ENCODE data around the gene SIM1. TPM values are rescaled to one million over a fixed set of nuclear protein-coding genes. Genes with fewer than 3 reads are reported as not detected.

SIM1 gene
- total and polyA plus RNA-seq, 4 donors: under 0.01 TPM; not detected in 3

DNA sequence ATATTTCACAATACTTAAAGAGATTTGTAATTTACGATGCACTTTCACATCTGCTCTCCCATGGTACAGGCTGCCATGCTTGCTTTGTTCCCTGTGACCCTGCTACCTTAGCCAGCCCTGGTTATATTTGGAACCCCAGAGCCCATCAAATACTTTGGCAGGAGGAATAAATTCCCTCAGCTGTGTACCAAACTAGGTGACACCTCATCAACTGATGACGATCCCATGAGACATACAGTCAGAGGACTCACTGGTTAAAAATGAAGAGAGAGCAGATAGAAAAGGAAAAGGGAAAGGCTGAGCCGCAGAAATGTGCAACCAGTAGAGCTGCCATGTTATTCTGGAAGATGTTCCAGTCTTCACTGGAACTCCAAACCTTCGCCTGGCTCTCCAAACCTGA is 120.0 kb downstream of the SIM1 start:
- no peak overlapping the region for H3K27ac ChIP-seq (ENCODE audit: low read depth in 1 of 2, low read length in 2 of 2)
- H3K4me3 ChIP-seq (ENCODE audit: low read depth in 1 of 3, low read length in 3 of 3): no peak overlapping the region
- H3K9ac ChIP-seq (ENCODE audit: low read depth in 1 of 2, low read length in 2 of 2): no peak overlapping the region
- H3K4me1 ChIP-seq (ENCODE audit: control insufficient read depth in 4 of 4, insufficient read depth in 4 of 4, low read length in 3 of 4): no peaks in the 10 kb centered on the region
- TF ChIP-seq NR2F2 (IDR thresholded peaks at IDR 0.05) (no peak), GABPA (IDR thresholded peaks at IDR 0.05 in 1 of 2, conservative IDR thresholded peaks at IDR 0.05 in 1 of 2) (no peak), JUND (IDR thresholded peaks at IDR 0.05) (no peak), HNF4A (conservative IDR thresholded peaks at IDR 0.05) (no peak), SP1 (IDR thresholded peaks at IDR 0.05) (no peak), EGR1 (IDR thresholded peaks at IDR 0.05; ENCODE audit: low read depth in 2 of 2) (no peak), FOXA1 (IDR thresholded peaks at IDR 0.05) (no peak), RXRA (IDR thresholded peaks at IDR 0.05) (no peak), HNF4G (IDR thresholded peaks at IDR 0.05) (no peak), TAF1 (conservative IDR thresholded peaks at IDR 0.05) (no peak), RAD21 (IDR thresholded peaks at IDR 0.05) (no peak), YY1 (IDR thresholded peaks at IDR 0.05) (no peak), FOXA2 (IDR thresholded peaks at IDR 0.05) (no peak)
- TF ChIP-seq, protein P1, sequence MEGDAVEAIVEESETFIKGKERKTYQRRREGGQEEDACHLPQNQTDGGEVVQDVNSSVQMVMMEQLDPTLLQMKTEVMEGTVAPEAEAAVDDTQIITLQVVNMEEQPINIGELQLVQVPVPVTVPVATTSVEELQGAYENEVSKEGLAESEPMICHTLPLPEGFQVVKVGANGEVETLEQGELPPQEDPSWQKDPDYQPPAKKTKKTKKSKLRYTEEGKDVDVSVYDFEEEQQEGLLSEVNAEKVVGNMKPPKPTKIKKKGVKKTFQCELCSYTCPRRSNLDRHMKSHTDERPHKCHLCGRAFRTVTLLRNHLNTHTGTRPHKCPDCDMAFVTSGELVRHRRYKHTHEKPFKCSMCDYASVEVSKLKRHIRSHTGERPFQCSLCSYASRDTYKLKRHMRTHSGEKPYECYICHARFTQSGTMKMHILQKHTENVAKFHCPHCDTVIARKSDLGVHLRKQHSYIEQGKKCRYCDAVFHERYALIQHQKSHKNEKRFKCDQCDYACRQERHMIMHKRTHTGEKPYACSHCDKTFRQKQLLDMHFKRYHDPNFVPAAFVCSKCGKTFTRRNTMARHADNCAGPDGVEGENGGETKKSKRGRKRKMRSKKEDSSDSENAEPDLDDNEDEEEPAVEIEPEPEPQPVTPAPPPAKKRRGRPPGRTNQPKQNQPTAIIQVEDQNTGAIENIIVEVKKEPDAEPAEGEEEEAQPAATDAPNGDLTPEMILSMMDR (IDR thresholded peaks at IDR 0.05; ENCODE audit: low read depth, low read length, missing input control): no peak
- TF ChIP-seq, protein P2, sequence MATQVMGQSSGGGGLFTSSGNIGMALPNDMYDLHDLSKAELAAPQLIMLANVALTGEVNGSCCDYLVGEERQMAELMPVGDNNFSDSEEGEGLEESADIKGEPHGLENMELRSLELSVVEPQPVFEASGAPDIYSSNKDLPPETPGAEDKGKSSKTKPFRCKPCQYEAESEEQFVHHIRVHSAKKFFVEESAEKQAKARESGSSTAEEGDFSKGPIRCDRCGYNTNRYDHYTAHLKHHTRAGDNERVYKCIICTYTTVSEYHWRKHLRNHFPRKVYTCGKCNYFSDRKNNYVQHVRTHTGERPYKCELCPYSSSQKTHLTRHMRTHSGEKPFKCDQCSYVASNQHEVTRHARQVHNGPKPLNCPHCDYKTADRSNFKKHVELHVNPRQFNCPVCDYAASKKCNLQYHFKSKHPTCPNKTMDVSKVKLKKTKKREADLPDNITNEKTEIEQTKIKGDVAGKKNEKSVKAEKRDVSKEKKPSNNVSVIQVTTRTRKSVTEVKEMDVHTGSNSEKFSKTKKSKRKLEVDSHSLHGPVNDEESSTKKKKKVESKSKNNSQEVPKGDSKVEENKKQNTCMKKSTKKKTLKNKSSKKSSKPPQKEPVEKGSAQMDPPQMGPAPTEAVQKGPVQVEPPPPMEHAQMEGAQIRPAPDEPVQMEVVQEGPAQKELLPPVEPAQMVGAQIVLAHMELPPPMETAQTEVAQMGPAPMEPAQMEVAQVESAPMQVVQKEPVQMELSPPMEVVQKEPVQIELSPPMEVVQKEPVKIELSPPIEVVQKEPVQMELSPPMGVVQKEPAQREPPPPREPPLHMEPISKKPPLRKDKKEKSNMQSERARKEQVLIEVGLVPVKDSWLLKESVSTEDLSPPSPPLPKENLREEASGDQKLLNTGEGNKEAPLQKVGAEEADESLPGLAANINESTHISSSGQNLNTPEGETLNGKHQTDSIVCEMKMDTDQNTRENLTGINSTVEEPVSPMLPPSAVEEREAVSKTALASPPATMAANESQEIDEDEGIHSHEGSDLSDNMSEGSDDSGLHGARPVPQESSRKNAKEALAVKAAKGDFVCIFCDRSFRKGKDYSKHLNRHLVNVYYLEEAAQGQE (IDR thresholded peaks at IDR 0.05): no peak
- TF ChIP-seq, protein P3, sequence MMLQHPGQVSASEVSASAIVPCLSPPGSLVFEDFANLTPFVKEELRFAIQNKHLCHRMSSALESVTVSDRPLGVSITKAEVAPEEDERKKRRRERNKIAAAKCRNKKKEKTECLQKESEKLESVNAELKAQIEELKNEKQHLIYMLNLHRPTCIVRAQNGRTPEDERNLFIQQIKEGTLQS (IDR thresholded peaks at IDR 0.05): no peak
- TF ChIP-seq, protein P4, sequence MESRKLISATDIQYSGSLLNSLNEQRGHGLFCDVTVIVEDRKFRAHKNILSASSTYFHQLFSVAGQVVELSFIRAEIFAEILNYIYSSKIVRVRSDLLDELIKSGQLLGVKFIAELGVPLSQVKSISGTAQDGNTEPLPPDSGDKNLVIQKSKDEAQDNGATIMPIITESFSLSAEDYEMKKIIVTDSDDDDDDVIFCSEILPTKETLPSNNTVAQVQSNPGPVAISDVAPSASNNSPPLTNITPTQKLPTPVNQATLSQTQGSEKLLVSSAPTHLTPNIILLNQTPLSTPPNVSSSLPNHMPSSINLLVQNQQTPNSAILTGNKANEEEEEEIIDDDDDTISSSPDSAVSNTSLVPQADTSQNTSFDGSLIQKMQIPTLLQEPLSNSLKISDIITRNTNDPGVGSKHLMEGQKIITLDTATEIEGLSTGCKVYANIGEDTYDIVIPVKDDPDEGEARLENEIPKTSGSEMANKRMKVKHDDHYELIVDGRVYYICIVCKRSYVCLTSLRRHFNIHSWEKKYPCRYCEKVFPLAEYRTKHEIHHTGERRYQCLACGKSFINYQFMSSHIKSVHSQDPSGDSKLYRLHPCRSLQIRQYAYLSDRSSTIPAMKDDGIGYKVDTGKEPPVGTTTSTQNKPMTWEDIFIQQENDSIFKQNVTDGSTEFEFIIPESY (IDR thresholded peaks at IDR 0.05): no peak
- TF ChIP-seq, protein P5, sequence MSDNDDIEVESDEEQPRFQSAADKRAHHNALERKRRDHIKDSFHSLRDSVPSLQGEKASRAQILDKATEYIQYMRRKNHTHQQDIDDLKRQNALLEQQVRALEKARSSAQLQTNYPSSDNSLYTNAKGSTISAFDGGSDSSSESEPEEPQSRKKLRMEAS (IDR thresholded peaks at IDR 0.05): no peak
- no peaks in the 10 kb centered on the region for H3K36me3 ChIP-seq (ENCODE audit: control insufficient read depth in 4 of 4, insufficient read depth in 3 of 4, low read depth in 1 of 4, low read length in 3 of 4)
- H3K9me3 ChIP-seq (ENCODE audit: control insufficient read depth in 4 of 4, low read length in 3 of 4): no peaks in the 10 kb centered on the region
- WGBS: 87% methylated on average over 4 of the region's 4 CpGs
- H3K27me3 ChIP-seq (ENCODE audit: control insufficient read depth in 4 of 4, insufficient read depth in 4 of 4, low read length in 3 of 4): no peaks in the 10 kb centered on the region
- DNase-seq (ENCODE audit: low spot score): no peak

All from liver (tissue), 9 donors.